ENCODE data around the gene ZNF358.

ZNF358 gene

GRCh38 chr19:7515645-7516151 lies at the start of gene ZNF358:
TSS of gene ZNF358 (plus strand) at chr19:7516103. CDS start at chr19:7519243, 3,140 bp downstream.
- DNase-seq: peak; percentile 41

- DNase-seq: no peak
These were observed 48.6 kb upstream of the ZNF358 start for GRCh38 chr19:7467009-7467989.

GRCh38 chr19:7468840-7469239 lies 47.1 kb upstream of the ZNF358 start:
- DNase-seq: no peak

GRCh38 chr19:7469669-7470285 lies 46.1 kb upstream of the ZNF358 start:
- DNase-seq: no peak

- no peak for DNase-seq
These were observed 45.2 kb upstream of the ZNF358 start for GRCh38 chr19:7470540-7471305.

GRCh38 chr19:7471696-7472615 lies 43.9 kb upstream of the ZNF358 start:
- DNase-seq: no peak

GRCh38 chr19:7475665-7476064 lies 40.2 kb upstream of the ZNF358 start:
- DNase-seq: no peak

- DNase-seq: no peak
These were observed 39.7 kb upstream of the ZNF358 start for GRCh38 chr19:7476241-7476640.

GRCh38 chr19:7476777-7477494 lies 39.0 kb upstream of the ZNF358 start:
- no peak for DNase-seq

GRCh38 chr19:7477758-7478157 lies 38.1 kb upstream of the ZNF358 start:
- no peak for DNase-seq

- no peak for DNase-seq
These were observed 37.6 kb upstream of the ZNF358 start for GRCh38 chr19:7478173-7478842.

GRCh38 chr19:7478843-7479227 lies 37.1 kb upstream of the ZNF358 start:
- no peak for DNase-seq

- DNase-seq: no peak
These were observed 35.5 kb upstream of the ZNF358 start for GRCh38 chr19:7480222-7480969.

GRCh38 chr19:7480970-7481255 lies 35.0 kb upstream of the ZNF358 start:
- no peak for DNase-seq

GRCh38 chr19:7482584-7483439 lies 33.1 kb upstream of the ZNF358 start:
- no peak for DNase-seq

GRCh38 chr19:7483720-7484201 lies 32.1 kb upstream of the ZNF358 start:
- DNase-seq: no peak

GRCh38 chr19:7486923-7487322 lies 29.0 kb upstream of the ZNF358 start:
- DNase-seq: no peak

GRCh38 chr19:7488736-7489353 lies 27.1 kb upstream of the ZNF358 start, which contains the start of gene PEX11G:
TSS of gene PEX11G (minus strand) at chr19:7489035. CDS start at chr19:7489010, 25 bp downstream.
- peak; percentile 90 for DNase-seq
